ENCODE results near the gene DENND4C. TPM values are rescaled to one million over a fixed set of nuclear protein-coding genes. Genes with fewer than 3 reads are reported as not detected.

The DENND4C gene
- total RNA-seq, 1 experiment from 2014 or later = 22.6 TPM

DNA sequence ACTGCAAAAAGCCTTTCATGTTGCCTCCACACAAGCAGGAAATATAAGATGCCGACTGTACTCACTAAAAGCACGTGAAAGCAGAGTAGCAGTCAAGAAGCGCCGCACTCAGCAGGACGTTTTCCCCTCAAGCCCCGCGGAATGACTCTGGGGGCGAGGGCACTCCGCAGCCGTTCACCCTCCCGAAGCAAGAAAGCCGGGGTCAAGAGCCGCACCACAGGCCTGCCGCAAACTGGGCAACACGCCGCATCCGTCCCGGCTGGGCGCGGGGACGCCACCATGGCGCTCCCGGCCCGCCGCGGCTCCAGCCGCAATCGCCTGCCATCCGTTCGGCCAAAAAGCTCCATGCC, 149.2 kb downstream of the DENND4C start (continued):
- TF ChIP-seq, protein P1, sequence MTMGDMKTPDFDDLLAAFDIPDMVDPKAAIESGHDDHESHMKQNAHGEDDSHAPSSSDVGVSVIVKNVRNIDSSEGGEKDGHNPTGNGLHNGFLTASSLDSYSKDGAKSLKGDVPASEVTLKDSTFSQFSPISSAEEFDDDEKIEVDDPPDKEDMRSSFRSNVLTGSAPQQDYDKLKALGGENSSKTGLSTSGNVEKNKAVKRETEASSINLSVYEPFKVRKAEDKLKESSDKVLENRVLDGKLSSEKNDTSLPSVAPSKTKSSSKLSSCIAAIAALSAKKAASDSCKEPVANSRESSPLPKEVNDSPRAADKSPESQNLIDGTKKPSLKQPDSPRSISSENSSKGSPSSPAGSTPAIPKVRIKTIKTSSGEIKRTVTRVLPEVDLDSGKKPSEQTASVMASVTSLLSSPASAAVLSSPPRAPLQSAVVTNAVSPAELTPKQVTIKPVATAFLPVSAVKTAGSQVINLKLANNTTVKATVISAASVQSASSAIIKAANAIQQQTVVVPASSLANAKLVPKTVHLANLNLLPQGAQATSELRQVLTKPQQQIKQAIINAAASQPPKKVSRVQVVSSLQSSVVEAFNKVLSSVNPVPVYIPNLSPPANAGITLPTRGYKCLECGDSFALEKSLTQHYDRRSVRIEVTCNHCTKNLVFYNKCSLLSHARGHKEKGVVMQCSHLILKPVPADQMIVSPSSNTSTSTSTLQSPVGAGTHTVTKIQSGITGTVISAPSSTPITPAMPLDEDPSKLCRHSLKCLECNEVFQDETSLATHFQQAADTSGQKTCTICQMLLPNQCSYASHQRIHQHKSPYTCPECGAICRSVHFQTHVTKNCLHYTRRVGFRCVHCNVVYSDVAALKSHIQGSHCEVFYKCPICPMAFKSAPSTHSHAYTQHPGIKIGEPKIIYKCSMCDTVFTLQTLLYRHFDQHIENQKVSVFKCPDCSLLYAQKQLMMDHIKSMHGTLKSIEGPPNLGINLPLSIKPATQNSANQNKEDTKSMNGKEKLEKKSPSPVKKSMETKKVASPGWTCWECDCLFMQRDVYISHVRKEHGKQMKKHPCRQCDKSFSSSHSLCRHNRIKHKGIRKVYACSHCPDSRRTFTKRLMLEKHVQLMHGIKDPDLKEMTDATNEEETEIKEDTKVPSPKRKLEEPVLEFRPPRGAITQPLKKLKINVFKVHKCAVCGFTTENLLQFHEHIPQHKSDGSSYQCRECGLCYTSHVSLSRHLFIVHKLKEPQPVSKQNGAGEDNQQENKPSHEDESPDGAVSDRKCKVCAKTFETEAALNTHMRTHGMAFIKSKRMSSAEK (CRISPR knock-in tag; IDR thresholded peaks at IDR 0.05; ENCODE audit: borderline replicate concordance) = no peak; the same call in 1 of the 2 replicates
- 0 out of 2 replicates have a peak, but pooled peaks have one; percentile 26 for TF ChIP-seq CREB1 (CRISPR knock-in tag; IDR thresholded peaks at IDR 0.05)
- TF ChIP-seq E2F4 (CRISPR knock-in tag; IDR thresholded peaks at IDR 0.05; ENCODE audit: borderline replicate concordance, low read depth) = 0 out of 2 replicates have a peak, but pooled peaks have one; percentile 53

GRCh38 chr9:19380826-19381075, 150.3 kb downstream of the DENND4C start:
- CTCF ChIA-PET = no interaction called here
- ATAC-seq (no peak), DNase-seq (ENCODE audit: low spot score) (no peak)
- H3K36me3 Mint-ChIP-seq = peaks cover 44% of the 10 kb centered on the region
- TF ChIP-seq, protein P2, sequence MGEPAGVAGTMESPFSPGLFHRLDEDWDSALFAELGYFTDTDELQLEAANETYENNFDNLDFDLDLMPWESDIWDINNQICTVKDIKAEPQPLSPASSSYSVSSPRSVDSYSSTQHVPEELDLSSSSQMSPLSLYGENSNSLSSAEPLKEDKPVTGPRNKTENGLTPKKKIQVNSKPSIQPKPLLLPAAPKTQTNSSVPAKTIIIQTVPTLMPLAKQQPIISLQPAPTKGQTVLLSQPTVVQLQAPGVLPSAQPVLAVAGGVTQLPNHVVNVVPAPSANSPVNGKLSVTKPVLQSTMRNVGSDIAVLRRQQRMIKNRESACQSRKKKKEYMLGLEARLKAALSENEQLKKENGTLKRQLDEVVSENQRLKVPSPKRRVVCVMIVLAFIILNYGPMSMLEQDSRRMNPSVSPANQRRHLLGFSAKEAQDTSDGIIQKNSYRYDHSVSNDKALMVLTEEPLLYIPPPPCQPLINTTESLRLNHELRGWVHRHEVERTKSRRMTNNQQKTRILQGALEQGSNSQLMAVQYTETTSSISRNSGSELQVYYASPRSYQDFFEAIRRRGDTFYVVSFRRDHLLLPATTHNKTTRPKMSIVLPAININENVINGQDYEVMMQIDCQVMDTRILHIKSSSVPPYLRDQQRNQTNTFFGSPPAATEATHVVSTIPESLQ (CRISPR knock-in tag; IDR thresholded peaks at IDR 0.05) = no peak
- TF ChIP-seq, protein P3, sequence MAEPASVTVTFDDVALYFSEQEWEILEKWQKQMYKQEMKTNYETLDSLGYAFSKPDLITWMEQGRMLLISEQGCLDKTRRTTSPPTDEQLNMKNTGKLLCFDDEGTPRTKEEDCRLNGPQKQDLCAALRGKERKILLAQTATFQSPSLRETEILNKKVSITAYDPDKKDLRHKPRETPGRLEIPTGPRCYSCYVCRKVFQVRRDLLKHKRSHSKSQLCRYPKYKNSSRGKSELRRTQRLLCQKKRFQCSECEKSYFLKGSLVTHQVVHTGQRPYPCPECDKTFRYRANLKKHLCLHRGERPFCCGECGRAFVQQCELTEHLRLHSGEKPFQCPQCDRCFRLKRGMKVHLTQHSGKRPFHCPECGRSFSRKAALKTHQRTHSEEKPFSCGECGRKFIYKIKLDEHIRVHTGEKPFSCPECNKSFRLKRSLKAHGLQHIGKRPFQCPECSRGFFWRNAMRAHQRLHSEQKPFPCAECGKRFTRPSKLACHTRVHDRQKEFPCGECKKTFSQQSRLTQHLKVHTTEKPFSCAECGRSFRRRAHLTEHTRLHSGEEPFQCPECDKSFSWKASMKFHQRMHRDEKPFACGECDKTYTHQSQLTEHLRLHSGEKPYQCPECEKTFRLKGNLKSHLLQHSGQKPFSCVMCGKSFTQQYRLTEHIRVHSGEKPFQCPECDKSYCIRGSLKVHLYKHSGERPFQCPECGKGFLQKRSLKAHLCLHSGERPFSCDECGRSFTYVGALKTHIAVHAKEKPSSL (CRISPR knock-in tag; conservative IDR thresholded peaks at IDR 0.05) = no peak
- TF ChIP-seq CREB1 (CRISPR knock-in tag; IDR thresholded peaks at IDR 0.05) (no peak), FOXJ3 (CRISPR knock-in tag; IDR thresholded peaks at IDR 0.05; ENCODE audit: borderline replicate concordance) (no peak), ETV6 (CRISPR knock-in tag; IDR thresholded peaks at IDR 0.05) (no peak), E2F4 (CRISPR knock-in tag; IDR thresholded peaks at IDR 0.05; ENCODE audit: borderline replicate concordance, low read depth) (no peak), ZNF232 (CRISPR knock-in tag; IDR thresholded peaks at IDR 0.05) (no peak), E2F5 (CRISPR knock-in tag; IDR thresholded peaks at IDR 0.05) (no peak), USF2 (CRISPR knock-in tag; IDR thresholded peaks at IDR 0.05) (no peak), TEAD4 (CRISPR knock-in tag; IDR thresholded peaks at IDR 0.05) (no peak), AFF4 (CRISPR knock-in tag; IDR thresholded peaks at IDR 0.05; ENCODE audit: borderline replicate concordance) (no peak)
- no peaks in the 10 kb centered on the region for H3K9me3 Mint-ChIP-seq
- peak overlapping the region; percentile 100 for H3K27ac Mint-ChIP-seq
- POLR2A ChIA-PET = interaction anchor here (1.0 kb wide), 1 partner anchor 17 kb away, joined by 3 read pairs; no protein-coding TSS in a partner anchor
- peaks cover 33% of the 10 kb centered on the region for H3K4me1 Mint-ChIP-seq
- peak overlapping the region; percentile 99 for H3K4me3 Mint-ChIP-seq
- H3K27me3 Mint-ChIP-seq (ENCODE audit: low read depth) = no peaks in the 10 kb centered on the region

All from WTC11 (cell line).